K562 (cell line): ENCODE data around the gene DGKA. TPM values are rescaled to one million over a fixed set of nuclear protein-coding genes. Genes with fewer than 3 reads are reported as not detected.

ENCODE experiments used
- BRD9 ChIP-seq: fragments of 450-650 bp; IDR thresholded peaks from 2 replicates; pipeline ENCODE4 v1.6.1; 2018; ENCODE audit warnings: low read depth; ENCODE audit not compliant: partially characterized antibody
- MEF2A ChIP-seq: IDR thresholded peaks from 2 replicates; pipeline ENCODE4 v1.6.1; 2011; ENCODE audit warnings: low read depth, mild to moderate bottlenecking, low read length, moderate library complexity; ENCODE audit not compliant: control insufficient read depth
- MLLT1 ChIP-seq, 2 experiments: fragments of 450-650 bp; IDR thresholded peaks; 2 replicates each; pipeline ENCODE4 v1.6.1; 2016
- PBX2 ChIP-seq, 2 experiments: IDR thresholded peaks in 1 of 2; conservative IDR thresholded peaks in 1 of 2; 2 replicates each; pipeline ENCODE4 v1.6.1; 2016; ENCODE audit warnings: low read depth in 2 of 2, mild to moderate bottlenecking in 1 of 2, missing compliant biosample characterization in 1 of 2, missing genetic modification characterization in 1 of 2, moderate library complexity in 1 of 2
- SMAD3 ChIP-seq: fragments of 450-650 bp; formaldehyde crosslinking; conservative IDR thresholded peaks from 2 replicates; pipeline ENCODE4 v1.4.0; 2020; ENCODE audit warnings: mild to moderate bottlenecking
- SMC3 ChIP-seq: conservative IDR thresholded peaks from 2 replicates; pipeline ENCODE4 v1.6.1; 2011; ENCODE audit warnings: low read depth, low read length, improper control_type of control experiment; ENCODE audit not compliant: insufficient read depth
- ZNF511 ChIP-seq: sonication (generic); formaldehyde crosslinking; IDR thresholded peaks from 2 replicates; pipeline ENCODE4 v1.8.0; 2022; ENCODE audit warnings: mild to moderate bottlenecking, missing genetic modification reagents
- polyA plus RNA-seq, 8 experiments: library from polyadenylated mRNA; depleted of rRNA in 4 of 8; stranded (reverse) in 5 of 8; unstranded in 3 of 8; fragments of >200 nt; fragmentation: Nextera tagmentation in 2 of 8; fragmentation: Illumina TruSeq in 1 of 8; extraction: Ambion mirVana in 2 of 8; extraction: Trizol in 1 of 8; gene quantifications; 2 replicates each; pipeline versions ENCODE4 v1.2.1 to v1.2.3, GENCODE V29; 2011 to 2014; ENCODE audit warnings: inconsistent platforms in 1 of 8, missing spikeins in 1 of 8
- total RNA-seq, 7 experiments: library from RNA; depleted of rRNA in 6 of 7; stranded (reverse); fragments of >200 nt in 6 of 7; fragmentation: Illumina TruSeq in 2 of 7; extraction: Trizol in 2 of 7; gene quantifications; 2 replicates each; pipeline versions ENCODE4 v1.2.1 to v1.2.3, GENCODE V29; 2011 to 2021; ENCODE audit warnings: low replicate concordance in 1 of 7
- TF ChIP-seq, protein P1 (sequence below): fragments of 450-650 bp; IDR thresholded peaks from 2 replicates; pipeline ENCODE4 v1.6.1; 2016; ENCODE audit warnings: mild to moderate bottlenecking, moderate library complexity

The DGKA gene
- total and polyA plus RNA-seq, 9 of the 15 experiments (the other 6 are each of a cell fraction or from before 2014, with no cell fraction given) = 3.4 to 12.4 (median 6.2) TPM

- TF ChIP-seq MLLT1 (IDR thresholded peaks at IDR 0.05) = no peak
- TF ChIP-seq ZNF511 = no peak
- TF ChIP-seq MEF2A = no peak
- TF ChIP-seq, protein P1, sequence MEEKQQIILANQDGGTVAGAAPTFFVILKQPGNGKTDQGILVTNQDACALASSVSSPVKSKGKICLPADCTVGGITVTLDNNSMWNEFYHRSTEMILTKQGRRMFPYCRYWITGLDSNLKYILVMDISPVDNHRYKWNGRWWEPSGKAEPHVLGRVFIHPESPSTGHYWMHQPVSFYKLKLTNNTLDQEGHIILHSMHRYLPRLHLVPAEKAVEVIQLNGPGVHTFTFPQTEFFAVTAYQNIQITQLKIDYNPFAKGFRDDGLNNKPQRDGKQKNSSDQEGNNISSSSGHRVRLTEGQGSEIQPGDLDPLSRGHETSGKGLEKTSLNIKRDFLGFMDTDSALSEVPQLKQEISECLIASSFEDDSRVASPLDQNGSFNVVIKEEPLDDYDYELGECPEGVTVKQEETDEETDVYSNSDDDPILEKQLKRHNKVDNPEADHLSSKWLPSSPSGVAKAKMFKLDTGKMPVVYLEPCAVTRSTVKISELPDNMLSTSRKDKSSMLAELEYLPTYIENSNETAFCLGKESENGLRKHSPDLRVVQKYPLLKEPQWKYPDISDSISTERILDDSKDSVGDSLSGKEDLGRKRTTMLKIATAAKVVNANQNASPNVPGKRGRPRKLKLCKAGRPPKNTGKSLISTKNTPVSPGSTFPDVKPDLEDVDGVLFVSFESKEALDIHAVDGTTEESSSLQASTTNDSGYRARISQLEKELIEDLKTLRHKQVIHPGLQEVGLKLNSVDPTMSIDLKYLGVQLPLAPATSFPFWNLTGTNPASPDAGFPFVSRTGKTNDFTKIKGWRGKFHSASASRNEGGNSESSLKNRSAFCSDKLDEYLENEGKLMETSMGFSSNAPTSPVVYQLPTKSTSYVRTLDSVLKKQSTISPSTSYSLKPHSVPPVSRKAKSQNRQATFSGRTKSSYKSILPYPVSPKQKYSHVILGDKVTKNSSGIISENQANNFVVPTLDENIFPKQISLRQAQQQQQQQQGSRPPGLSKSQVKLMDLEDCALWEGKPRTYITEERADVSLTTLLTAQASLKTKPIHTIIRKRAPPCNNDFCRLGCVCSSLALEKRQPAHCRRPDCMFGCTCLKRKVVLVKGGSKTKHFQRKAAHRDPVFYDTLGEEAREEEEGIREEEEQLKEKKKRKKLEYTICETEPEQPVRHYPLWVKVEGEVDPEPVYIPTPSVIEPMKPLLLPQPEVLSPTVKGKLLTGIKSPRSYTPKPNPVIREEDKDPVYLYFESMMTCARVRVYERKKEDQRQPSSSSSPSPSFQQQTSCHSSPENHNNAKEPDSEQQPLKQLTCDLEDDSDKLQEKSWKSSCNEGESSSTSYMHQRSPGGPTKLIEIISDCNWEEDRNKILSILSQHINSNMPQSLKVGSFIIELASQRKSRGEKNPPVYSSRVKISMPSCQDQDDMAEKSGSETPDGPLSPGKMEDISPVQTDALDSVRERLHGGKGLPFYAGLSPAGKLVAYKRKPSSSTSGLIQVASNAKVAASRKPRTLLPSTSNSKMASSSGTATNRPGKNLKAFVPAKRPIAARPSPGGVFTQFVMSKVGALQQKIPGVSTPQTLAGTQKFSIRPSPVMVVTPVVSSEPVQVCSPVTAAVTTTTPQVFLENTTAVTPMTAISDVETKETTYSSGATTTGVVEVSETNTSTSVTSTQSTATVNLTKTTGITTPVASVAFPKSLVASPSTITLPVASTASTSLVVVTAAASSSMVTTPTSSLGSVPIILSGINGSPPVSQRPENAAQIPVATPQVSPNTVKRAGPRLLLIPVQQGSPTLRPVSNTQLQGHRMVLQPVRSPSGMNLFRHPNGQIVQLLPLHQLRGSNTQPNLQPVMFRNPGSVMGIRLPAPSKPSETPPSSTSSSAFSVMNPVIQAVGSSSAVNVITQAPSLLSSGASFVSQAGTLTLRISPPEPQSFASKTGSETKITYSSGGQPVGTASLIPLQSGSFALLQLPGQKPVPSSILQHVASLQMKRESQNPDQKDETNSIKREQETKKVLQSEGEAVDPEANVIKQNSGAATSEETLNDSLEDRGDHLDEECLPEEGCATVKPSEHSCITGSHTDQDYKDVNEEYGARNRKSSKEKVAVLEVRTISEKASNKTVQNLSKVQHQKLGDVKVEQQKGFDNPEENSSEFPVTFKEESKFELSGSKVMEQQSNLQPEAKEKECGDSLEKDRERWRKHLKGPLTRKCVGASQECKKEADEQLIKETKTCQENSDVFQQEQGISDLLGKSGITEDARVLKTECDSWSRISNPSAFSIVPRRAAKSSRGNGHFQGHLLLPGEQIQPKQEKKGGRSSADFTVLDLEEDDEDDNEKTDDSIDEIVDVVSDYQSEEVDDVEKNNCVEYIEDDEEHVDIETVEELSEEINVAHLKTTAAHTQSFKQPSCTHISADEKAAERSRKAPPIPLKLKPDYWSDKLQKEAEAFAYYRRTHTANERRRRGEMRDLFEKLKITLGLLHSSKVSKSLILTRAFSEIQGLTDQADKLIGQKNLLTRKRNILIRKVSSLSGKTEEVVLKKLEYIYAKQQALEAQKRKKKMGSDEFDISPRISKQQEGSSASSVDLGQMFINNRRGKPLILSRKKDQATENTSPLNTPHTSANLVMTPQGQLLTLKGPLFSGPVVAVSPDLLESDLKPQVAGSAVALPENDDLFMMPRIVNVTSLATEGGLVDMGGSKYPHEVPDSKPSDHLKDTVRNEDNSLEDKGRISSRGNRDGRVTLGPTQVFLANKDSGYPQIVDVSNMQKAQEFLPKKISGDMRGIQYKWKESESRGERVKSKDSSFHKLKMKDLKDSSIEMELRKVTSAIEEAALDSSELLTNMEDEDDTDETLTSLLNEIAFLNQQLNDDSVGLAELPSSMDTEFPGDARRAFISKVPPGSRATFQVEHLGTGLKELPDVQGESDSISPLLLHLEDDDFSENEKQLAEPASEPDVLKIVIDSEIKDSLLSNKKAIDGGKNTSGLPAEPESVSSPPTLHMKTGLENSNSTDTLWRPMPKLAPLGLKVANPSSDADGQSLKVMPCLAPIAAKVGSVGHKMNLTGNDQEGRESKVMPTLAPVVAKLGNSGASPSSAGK = no peak
- TF ChIP-seq PBX2 (CRISPR knock-in tag; IDR thresholded peaks at IDR 0.05; ENCODE audit: low read depth) = no peak
- TF ChIP-seq PBX2 (tag; conservative IDR thresholded peaks at IDR 0.05; ENCODE audit: low read depth) = no peak
- TF ChIP-seq BRD9 = no peak
- TF ChIP-seq SMAD3 (CRISPR knock-in tag) = no peak
- TF ChIP-seq SMC3 = no peak
Observed at GRCh38 chr12:55970775-55971174, 39.8 kb downstream of the DGKA start (continued).
